Brain pericyte (primary cell): ENCODE measurements around the gene PPP4R3A.
"Not testable (repeated sequence)": the region's sequence is repeated elsewhere in the genome, so short reads cannot be mapped to it uniquely, and the experiment has no call there.

Experiments used
- DNase-seq: peaks from one replicate; pipeline ENCODE4 v3.0.0-alpha.2; 2012; ENCODE audit warnings: low read depth, low spot score

Gene PPP4R3A

GRCh38 chr14:91409240-91409639, 100.9 kb downstream of the PPP4R3A start:
- not testable (repeated sequence) for DNase-seq
